CD4-positive, alpha-beta T cell treated with Interleukin-10 for 1 hour (primary cell): ENCODE results near the gene COIL.
"Not testable (repeated sequence)": the region's sequence is repeated elsewhere in the genome, so short reads cannot be mapped to it uniquely, and the experiment has no call there.

Source experiments
- DNase-seq: peaks from one replicate; pipeline ENCODE4 v3.0.0-alpha.2; 2020

The COIL gene, protein sequence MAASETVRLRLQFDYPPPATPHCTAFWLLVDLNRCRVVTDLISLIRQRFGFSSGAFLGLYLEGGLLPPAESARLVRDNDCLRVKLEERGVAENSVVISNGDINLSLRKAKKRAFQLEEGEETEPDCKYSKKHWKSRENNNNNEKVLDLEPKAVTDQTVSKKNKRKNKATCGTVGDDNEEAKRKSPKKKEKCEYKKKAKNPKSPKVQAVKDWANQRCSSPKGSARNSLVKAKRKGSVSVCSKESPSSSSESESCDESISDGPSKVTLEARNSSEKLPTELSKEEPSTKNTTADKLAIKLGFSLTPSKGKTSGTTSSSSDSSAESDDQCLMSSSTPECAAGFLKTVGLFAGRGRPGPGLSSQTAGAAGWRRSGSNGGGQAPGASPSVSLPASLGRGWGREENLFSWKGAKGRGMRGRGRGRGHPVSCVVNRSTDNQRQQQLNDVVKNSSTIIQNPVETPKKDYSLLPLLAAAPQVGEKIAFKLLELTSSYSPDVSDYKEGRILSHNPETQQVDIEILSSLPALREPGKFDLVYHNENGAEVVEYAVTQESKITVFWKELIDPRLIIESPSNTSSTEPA

DNA sequence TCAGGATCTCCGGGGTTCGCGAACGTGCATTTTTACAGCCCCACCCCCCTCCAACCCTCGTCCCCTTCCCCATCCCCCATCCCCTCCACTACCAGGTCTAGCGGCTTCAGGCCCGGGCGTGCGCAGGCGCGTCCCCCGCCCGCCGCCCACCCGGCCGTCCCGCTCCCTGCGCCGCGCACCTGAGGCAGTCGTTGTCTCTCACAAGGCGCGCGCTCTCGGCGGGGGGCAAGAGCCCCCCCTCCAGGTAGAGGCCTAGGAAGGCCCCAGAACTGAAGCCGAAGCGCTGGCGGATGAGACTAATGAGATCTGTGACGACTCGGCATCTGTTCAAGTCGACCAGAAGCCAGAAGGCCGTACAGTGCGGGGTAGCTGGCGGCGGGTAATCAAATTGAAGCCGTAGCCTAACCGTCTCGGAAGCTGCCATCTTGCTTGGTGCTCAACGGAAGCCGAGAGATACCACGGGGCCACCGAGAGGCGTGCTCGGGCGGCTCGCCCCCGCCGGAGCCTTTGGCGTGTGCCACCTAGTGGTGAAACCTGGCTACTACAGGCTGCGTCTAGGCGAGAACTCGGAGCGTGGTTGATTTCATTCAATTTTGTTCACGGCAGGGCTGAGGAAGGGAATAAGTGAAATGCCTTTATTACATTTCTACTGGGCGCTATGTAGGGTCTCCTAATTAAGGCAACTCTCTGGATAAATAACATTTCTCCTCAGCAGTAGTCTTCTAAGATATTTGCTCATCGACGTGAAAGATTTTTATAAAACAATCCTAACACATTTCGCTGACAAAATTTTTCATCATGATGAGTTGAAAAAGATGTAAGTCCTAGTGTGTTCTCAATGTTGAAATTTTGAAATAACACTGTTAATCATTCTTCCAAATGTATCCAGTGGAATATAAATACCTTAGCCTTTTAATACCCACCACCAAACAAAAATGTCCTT is at the start of gene COIL:
Gene COIL (minus strand): TSS at position 455 of the 943 bp plus-strand sequence. CDS start 31 bp downstream, at position 424.
- peak; percentile 93 for DNase-seq

DNA sequence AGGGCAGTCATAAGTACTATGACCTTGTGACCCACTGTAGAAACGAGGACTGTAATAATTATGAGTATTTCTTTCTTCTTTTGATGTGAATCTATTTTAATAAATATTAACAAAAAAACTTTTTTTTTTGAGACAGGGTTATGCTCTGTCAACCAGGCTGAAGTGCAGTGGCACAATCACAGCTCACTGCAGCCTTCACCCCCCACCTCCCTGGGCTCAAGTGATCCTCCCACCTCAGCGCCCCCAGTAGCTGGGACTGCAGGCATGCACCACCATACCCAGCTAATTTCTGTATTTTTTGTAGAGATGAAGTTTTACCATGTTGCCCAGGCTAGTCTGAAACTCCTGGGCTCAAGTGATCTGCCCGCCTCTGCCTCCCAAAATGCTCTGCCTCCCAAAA is 49.6 kb upstream of the COIL start:
- DNase-seq: no peak

DNA sequence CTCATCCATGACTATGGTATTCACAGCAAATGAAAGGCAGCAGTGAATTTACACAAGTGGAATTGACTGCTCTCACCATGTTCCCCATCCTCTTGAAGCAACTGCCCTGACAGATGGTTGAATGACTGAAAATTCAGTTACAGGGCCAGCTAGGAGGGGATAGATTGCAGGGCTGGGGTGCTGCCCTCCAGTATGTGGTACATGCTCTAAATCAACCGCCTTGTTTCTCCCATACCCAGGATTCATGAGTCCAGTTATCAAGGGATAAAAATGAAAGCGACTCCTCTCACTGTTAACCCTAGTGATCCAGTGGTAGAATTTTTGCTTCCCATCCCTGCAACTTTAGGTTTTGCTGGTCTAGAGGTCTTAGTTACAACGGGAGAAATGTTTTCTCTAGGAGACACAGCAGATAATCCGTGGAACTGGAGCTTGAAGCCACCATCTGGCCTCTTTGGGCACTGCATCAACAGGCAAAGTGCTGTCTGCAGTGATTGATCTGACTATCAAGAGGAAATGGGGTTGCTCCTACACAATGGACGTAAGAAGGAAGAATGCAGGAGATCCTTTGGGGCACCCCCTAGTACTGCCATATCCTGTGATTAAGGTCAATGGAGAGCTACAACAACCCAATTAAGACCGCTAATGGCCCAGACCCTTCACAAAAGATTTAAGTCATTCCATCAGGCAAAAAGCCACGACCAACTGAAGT is 49.0 kb upstream of the COIL start:
- peak; percentile 55 for DNase-seq

DNA sequence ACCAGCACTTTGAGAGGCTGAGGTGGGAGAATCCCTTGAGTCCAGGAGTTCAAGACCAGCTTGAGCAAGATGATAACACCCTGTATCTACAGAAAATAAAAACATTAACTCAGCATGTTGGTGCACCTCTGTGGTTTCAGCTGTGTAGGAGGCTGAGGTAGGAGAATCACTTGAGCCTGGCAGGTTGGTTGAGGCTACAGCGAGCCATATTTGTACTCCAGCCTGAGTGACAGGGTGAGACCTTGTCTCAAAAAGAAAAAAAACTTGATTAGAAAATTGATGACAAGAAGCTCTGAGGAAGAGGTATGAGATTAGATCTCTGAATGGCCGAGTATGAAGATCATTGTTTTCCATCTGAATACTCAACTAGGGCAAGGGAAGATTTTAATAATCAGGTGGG is 48.1 kb upstream of the COIL start:
- no peak for DNase-seq

DNA sequence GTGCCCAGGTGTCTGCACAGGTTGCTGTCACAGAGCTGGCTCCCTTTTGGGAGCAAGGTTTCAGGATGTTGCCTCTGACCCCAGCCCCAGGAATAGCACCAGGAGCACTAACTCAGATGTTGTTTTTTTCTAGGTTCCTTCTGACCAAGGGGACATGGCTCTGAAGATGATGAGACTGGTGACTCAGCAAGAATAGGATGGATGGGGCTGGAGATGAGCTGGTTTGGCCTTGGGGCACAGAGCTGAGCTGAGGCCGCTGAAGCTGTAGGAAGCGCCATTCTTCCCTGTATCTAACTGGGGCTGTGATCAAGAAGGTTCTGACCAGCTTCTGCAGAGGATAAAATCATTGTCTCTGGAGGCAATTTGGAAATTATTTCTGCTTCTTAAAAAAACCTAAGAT is 45.2 kb upstream of the COIL start:
- DNase-seq: no peak

DNA sequence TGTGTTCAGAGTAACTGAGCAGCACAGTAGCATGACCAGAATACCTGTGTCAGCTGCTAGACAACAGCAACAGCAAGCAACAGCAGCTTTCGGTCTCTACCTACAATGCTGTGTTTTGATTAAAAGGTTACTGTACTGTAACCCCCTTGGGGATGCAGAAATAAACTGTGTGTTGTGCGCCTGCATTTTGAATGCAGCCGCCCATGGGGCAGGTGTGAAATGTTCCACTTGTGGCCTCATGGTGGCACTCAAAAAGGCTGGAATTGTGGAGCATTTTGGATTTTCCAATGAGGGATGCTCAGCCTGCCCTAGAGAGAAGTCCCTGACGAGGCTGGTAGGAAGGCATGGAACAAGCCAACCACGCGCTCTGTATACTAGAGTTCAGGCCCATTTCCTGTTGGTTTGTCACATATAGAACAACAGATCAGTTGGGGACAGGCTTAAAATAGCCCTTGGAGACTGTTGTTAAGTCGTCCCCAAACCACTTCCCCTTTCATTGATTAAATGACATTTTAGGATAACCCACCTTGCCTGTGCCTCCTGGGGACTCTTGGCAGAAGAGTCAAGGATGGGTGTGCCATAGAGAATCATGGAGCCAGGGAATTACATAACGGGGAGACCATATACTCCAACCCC is 44.2 kb upstream of the COIL start:
- no peak for DNase-seq

DNA sequence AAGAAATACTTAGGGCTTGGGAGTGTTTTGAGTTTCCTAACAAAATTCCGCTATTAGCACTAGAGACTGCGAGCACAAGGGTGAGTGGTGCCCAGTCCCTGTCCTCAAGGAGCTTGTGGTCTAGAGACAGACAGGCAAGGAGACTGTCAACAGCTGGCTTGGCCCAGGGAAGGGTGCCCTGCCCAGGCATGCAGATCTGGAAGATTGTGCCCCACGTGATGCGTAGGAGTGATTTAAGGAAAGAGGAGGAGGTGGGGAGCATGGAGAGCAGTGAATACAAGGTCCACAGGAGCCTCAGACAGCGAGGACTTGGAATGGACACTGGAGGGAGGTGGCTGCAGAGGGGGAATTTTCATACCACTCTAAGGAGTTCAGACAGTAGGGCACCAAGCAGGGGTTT is 42.1 kb upstream of the COIL start:
- DNase-seq: no peak

DNA sequence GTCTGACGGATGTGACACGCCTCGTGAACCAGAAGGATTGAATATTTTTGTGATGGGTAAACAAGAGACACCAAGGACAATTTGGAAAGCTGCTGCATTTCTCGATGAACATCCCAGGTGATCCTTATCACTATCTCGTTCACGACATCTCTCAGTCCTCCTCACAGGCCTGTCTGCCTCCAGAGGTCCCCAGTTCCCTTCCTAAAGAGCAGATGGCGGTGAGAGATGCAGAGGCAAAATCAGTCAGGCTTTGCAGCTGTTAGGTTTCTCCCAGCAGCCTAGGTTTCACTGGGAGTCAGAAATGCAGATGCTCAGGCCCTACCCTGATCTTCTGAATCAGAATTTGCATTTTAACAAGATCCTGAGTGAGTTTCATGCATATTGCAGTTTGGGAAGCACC is 40.7 kb upstream of the COIL start:
- DNase-seq: no peak

DNA sequence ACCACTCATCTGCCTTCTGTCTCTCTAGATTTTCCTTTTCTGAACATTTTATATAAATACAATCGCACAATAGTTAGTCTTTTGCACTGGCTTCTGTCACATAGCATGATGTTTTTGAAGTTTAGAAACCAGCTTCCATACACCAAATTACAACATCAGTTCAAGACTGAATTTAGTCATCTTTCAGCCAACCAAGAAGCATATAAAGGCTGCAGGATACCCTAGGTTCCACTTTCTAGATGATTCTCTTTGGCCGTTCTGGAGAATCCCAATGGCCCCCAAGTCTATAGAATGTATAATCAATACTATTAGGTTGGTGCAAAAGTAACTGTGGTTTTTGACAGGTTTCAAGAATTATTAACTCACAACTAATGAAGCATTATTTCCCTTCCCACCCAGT is 36.5 kb upstream of the COIL start:
- DNase-seq: no peak

DNA sequence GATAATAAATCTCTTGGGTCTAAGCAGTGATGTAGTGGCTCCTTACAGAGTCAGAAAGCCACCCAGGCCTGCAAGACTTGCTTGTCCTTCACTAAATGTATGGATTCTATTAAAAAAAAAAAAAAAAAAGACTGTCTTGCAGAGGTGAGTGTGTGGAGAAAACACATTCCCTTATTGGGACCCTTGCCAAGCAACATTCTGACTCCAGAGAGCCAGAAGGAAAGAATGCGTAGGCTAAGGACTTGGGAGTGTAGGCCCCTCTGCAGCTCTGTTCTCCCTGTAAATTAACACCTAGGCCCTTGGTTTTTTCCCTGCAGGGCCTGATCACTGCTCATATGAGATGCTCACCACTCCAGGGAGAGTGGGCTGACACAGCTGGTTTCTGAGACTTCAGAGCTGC is 34.9 kb upstream of the COIL start:
- DNase-seq: no peak

DNA sequence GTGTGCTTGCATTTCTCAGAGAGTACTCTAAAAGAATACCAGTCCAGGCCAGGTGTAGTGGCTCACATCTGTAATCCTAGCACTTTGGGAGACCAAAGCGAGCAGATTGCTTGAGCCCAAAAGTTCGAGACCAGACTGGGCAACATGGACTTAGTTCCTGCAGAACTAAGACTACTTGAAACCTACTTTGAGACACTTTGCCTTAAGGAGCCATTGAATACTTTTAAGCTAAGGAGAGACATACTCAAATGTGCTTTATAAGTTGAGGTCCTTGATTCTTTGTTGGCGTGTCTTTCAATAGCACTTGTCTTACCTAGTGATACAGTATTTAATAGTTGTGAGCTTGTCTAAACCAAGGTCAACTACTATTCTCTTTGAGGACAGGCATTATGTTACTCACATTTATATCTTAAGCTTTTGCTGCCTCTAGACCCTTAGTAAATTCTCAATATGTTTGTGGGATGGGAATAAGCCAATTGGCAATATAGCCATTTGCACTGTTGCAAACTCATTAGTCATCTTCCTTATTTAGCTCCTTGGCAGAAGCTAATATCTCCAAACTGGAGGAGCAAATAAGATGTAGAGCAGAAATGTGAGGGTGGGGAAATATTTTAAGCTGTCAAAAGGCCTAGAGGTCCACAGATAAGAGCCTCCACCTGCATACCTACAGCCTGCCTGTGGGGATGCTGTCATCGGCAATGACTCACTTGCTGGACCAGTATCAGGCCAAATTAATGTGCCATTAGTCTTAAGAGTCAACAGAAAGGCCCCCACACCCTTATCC is 33.4 kb upstream of the COIL start:
- DNase-seq: no peak

DNA sequence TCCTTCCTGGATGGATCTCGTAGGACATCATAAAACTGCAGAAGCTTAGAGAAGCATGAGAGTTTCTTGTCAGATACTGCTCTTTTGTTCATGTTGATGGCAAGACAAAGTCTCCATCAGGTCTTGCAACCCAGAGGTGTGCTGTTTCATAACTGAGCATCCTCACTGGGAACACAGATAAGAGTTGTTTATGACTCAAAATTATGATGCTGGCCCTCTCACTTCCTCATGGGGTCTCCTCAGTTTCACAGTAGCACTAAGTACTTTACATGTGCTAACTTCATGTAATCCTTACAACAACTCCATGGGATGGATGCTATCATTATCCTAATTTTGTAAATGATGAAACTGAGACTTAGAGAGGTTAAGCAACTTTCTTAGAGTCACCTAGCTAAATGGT is 31.5 kb upstream of the COIL start:
- DNase-seq: no peak

DNA sequence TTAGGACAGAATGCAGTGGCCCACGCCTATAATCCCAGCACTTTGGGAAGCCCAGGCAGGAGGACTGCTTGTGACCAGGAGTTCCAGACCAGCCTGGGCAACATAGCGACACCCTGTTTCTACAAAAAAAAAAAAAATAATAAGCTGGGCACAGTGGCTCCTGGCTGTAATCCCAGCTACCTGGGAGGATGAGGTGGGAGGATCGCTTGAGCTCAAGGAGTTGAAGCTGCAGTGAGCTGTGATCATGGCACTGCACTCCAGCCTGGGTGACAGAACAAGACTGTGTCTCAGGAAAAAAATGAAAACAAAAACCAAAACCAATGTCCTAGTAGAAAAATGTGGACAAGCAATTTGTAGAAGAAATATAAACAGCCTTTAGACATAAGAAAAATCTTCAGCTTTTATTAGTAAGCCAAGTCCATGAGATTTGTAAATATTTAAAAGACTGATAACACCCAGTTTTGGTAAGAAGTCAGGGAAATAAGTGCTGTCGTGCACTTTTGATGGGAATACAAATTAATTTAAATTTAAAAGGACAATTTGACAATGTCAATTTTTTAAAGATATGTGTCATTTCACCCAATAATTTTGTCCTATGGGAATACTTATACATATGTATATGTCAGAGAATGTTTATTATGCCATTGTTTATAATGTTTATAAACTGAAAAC is 28.2 kb upstream of the COIL start:
- no peak for DNase-seq

DNA sequence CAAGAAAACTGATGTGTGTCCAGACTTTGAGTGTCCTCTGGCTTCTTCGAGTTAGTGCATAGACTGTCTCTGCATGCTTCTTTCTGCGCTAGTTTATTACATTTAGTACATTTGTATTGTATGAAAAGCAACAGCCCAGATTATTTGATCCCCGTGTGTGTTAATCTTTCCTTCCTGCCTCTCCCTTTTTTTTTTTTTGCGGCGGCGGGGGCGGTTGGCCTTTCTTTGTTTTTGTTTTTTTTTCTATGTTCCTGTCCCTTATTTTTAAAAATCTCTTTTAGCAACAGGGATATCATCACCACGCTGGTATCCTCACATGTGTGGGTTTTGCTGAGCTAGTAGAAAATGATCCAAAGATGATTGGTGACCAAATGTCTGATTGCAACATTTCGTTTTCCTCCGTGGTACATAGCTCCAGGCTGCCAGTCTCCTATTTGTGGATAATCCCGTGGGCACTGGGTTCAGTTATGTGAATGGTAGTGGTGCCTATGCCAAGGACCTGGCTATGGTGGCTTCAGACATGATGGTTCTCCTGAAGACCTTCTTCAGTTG is 26.5 kb upstream of the COIL start:
- no peak for DNase-seq

DNA sequence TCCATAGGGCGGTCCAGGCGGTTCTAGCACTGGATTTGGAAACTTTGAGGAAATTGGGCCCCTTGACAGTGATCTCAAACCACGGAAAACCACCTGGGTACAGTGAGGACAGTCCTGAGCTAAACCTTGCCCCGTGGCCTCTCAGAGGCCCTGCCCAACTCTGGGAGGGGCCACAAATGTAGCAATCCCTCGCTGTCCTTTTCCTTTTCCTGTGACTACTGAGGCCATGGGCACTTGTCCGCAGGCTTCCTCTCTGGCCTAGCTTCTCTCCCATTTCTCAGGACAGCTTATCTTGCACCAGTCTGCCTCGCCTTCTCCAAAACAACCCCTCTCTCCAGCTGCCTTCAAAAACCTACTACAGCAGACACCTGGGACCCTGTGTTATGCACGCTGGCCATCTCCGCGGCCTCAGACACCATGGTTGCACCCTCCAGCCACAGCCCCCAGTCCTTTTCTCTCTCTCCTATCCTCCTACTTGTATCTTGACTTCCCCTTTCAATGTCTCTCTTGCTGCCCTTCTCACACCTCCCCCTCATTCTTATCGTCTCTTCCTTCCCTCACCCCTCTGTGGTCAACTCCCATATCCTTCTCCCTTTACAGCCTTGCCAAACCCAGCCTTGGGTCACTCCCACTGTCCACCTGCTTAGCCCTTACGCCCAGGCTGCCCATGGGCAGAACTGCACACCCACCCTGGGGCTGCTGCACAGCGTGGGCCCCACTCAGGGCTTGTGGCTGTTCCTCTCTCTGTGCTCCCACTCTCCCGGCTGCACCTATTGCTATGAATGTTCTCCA is 24.7 kb upstream of the COIL start:
- DNase-seq: no peak

DNA sequence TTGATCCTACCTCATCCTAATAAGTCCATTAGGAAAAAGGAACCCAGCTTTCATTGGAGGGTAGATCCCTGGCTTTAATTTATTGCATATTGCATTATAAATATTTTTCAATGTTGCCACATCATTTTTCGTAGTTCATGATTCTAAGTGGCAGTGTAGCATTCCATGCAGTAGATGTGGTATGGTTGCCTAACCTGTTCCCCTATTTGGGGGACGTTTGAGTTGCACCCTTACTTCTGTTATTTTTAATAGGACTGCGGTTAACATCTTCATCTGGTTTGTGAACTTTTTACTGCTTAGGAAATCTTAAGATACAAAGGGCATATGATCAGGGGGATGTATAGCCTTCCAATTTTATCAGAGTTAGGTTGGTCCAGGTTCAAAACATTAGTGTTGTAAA is 22.5 kb upstream of the COIL start:
- no peak for DNase-seq

DNA sequence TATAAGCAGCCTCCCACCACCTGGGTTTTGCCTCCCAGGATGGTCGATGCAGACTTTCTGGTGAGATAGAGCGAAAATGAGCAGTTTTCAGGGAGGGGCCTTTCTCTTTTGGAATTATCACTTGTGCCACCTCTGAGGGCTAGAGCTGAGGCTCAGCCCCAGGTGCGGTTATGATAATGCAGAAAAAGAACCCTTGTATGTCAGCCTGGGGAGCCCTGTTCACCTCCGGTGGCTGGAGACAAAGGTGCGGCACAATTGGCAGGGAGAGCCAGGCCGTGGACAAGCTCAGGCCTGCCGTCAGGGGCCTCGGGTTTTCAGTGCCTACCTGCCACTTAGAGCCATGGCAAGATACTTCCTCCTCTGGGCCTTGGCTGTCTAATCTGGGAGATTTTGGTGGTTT is 21.5 kb upstream of the COIL start:
- no peak for DNase-seq

DNA sequence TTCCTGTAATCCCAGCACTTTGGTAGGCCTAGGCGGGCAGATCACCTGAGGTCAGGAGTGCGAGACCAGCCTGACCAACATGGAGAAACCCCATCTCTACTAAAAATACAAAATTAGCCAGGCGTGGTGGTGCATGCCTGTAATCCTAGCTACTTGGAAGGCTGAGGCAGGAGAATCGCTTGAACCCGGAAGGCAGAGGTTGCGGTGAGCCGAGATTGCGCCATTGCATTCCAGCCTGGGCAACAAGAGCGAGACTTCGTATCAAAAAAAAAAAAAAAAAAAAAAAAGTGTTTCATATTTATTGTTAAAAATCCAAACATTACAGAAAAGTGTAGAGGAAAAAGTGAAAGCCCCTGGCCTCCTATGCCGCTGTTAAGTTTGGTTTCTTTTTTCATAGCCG is 19.7 kb upstream of the COIL start:
- DNase-seq: not testable (repeated sequence)

DNA sequence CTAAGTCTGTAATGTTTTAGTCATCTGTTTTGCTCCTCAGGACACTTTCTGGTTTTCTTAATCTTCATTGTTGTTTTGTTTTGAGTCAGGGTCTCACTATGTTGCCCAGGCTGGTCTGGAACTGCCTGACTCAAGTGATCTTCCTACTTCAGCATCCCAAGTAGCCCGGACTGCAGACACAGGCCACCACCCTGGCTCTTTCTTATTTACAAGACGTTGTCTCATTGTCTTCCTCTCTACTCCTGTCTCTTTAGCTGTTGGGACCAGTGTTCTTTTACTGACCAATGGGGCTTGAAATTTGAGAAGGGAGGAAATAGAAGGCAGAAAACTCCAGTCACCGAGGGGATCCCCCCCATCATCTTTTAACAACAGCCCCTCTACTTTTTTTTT is 18.2 kb upstream of the COIL start:
- no peak for DNase-seq
